Right ventricle myocardium superior (tissue), 1 donor: ENCODE results near the gene BTBD8. TPM values are rescaled to one million over a fixed set of nuclear protein-coding genes. Genes with fewer than 3 reads are reported as not detected.

ENCODE experiments used
- total RNA-seq: library from RNA; stranded (reverse); fragmentation: NEBNext Ultra II Directional; extraction: Animal tissue kit (Norgen Biotek cat#: 25700); gene quantifications from one replicate; pipeline ENCODE4 v1.2.1, GENCODE V29; 2021
- donor health status: DM: no; HTN: yes; CAD: no; lungs with severe emphysema.

Gene BTBD8
- total RNA-seq, 1 donor from 2014 or later, result 5.9 TPM

Other genes starting within 250 kb of the BTBD8 start
- 37.9 TPM for gene TGFBR3, start 194.2 kb upstream of the BTBD8 start, total RNA-seq
- not detected for gene BRDT, start 130.9 kb upstream of the BTBD8 start, total RNA-seq
- not detected for gene EPHX4, start 50.4 kb upstream of the BTBD8 start, total RNA-seq
- not detected for gene SETSIP, start 4.9 kb upstream of the BTBD8 start, total RNA-seq
- not detected for gene C1orf146, start 137.6 kb downstream of the BTBD8 start, total RNA-seq
- 4.8 TPM for gene GLMN, start 218.6 kb downstream of the BTBD8 start, total RNA-seq
- 20.4 TPM for gene RPAP2, start 218.7 kb downstream of the BTBD8 start, total RNA-seq